Endothelial cell of umbilical vein (primary cell): ENCODE measurements around the gene PRDM16. TPM values are rescaled to one million over a fixed set of nuclear protein-coding genes. Genes with fewer than 3 reads are reported as not detected.

Source experiments
- BruUV-seq: library from RNA; stranded (reverse); fragments of 400-500 nt; replicated peaks from 2 replicates; lab custom pipeline; 2021; lab: Mats Ljungman, UMichigan
- CTCF ChIA-PET: fragments of 300-600, 350-600 bp; sonication (Branson Sonifier 250); formaldehyde crosslinking; loops from one replicate; lab custom pipeline; 2021; ENCODE audit warnings: antibody characterized with exemption, inconsistent platforms; lab: Charles Lee
- POLR2A ChIA-PET: fragments of 300-600, 350-600 bp; sonication (Branson Sonifier 250); formaldehyde crosslinking; loops from one replicate; lab custom pipeline; 2021; ENCODE audit warnings: antibody characterized with exemption, inconsistent platforms; lab: Charles Lee
- DNase-seq: peaks from one replicate; pipeline ENCODE4 v3.0.0-alpha.2; 2011; ENCODE audit warnings: low read depth, low spot score
- FAIRE-seq: peaks from 2 replicates; lab custom pipeline; 2011; peaks lifted over from hg19 to GRCh38; lab: Jason Lieb, UNC
- H2AFZ ChIP-seq: 2 replicates; pipeline ENCODE4 v1.6.0; 2012; ENCODE audit warnings: low read depth, low read length, control low read depth, inconsistent platforms
- H3K27ac ChIP-seq: 2 replicates; pipeline ENCODE4 v1.5.1; 2011; ENCODE audit warnings: low read depth, mild to moderate bottlenecking, control low read depth, low read length, moderate library complexity; ENCODE audit not compliant: insufficient read depth
- H3K27me3 ChIP-seq, 2 experiments: 2 replicates each; pipeline versions ENCODE4 v1.6.0 to v1.6.1; 2011; ENCODE audit warnings: low read length in 2 of 2, mixed read lengths in 1 of 2; ENCODE audit not compliant: control insufficient read depth in 2 of 2, insufficient read depth in 2 of 2
- H3K36me3 ChIP-seq, 2 experiments: 2 replicates in 1 of 2; 3 replicates in 1 of 2; pipeline ENCODE4 v1.5.1; 2011; ENCODE audit warnings: low read length in 2 of 2, mild to moderate bottlenecking in 1 of 2, moderate library complexity in 1 of 2; ENCODE audit not compliant: control insufficient read depth in 2 of 2, insufficient read depth in 2 of 2; ENCODE audit errors: extremely low read depth in 1 of 2
- H3K4me1 ChIP-seq: 3 replicates; pipeline ENCODE4 v1.5.1; 2011; ENCODE audit warnings: mild to moderate bottlenecking, low read length; ENCODE audit not compliant: control insufficient read depth, insufficient read depth; ENCODE audit errors: extremely low read depth
- H3K4me2 ChIP-seq: 2 replicates; pipeline ENCODE4 v1.6.1; 2011; ENCODE audit warnings: low read length, control low read depth, mixed read lengths; ENCODE audit not compliant: insufficient read depth
- H3K4me3 ChIP-seq, 3 experiments: fragments of 200-600 bp in 1 of 3; sonication (generic), shearing (Covaris generic) in 1 of 3; replicated peaks in 1 of 3; 2 replicates each; pipeline ENCODE4 v1.5.1; 2011 to 2016; ENCODE audit warnings: control low read depth in 3 of 3, low read length in 3 of 3, mild to moderate bottlenecking in 2 of 3, inconsistent platforms in 1 of 3, low read depth in 1 of 3, moderate library complexity in 1 of 3; ENCODE audit not compliant: insufficient read depth in 1 of 3
- H3K79me2 ChIP-seq: 2 replicates; pipeline ENCODE4 v1.6.0; 2012; ENCODE audit warnings: low read length, inconsistent platforms; ENCODE audit not compliant: control insufficient read depth, insufficient read depth
- H3K9ac ChIP-seq: replicated peaks from 2 replicates; pipeline ENCODE3; 2011; ENCODE audit warnings: low read length, control low read depth; ENCODE audit not compliant: insufficient read depth; ENCODE audit errors: extremely low read depth
- H3K9me1 ChIP-seq: replicated peaks from 3 replicates; pipeline ENCODE4 v1.6.0; 2011; ENCODE audit warnings: mild to moderate bottlenecking, low read length; ENCODE audit not compliant: control insufficient read depth, insufficient read depth; ENCODE audit errors: extremely low read depth
- H3K9me3 ChIP-seq: replicated peaks from 2 replicates; pipeline ENCODE4 v1.5.1; 2012; ENCODE audit warnings: low read length, inconsistent platforms; ENCODE audit not compliant: control insufficient read depth, insufficient read depth
- H4K20me1 ChIP-seq: replicated peaks from 2 replicates; pipeline ENCODE3; 2011; ENCODE audit warnings: mild to moderate bottlenecking, low read length; ENCODE audit not compliant: control insufficient read depth, insufficient read depth; ENCODE audit errors: extremely low read depth
- CTCF ChIP-seq, 2 donors: IDR thresholded peaks; 1 replicate in 1 of 2; 2 replicates in 1 of 2; pipeline ENCODE4 v1.5.1; 2011; ENCODE audit warnings: low read length in 2 of 2, mild to moderate bottlenecking in 2 of 2, moderate library complexity in 2 of 2, control low read depth in 1 of 2, inconsistent platforms in 1 of 2, low read depth in 1 of 2; ENCODE audit not compliant: insufficient read depth in 1 of 2; ENCODE audit errors: extremely low read depth in 1 of 2
- EZH2 ChIP-seq: IDR thresholded peaks from 2 replicates; pipeline ENCODE4 v1.6.1; 2012; ENCODE audit warnings: borderline replicate concordance, low read depth, mild to moderate bottlenecking, moderate library complexity, low read length, inconsistent platforms; ENCODE audit not compliant: severe bottlenecking
- FOS ChIP-seq: IDR thresholded peaks from 2 replicates; pipeline ENCODE4 v1.6.1; 2011; ENCODE audit warnings: mild to moderate bottlenecking, low read length, moderate library complexity, borderline replicate concordance; ENCODE audit not compliant: insufficient read depth
- GATA2 ChIP-seq: IDR thresholded peaks from 2 replicates; pipeline ENCODE4 v1.7.0; 2011; ENCODE audit warnings: low read depth, mild to moderate bottlenecking, moderate library complexity, mixed read lengths, low read length; ENCODE audit not compliant: insufficient read length, insufficient read depth
- JUN ChIP-seq: IDR thresholded peaks from 2 replicates; pipeline ENCODE4 v1.6.1; 2011; ENCODE audit warnings: borderline replicate concordance, low read depth; ENCODE audit not compliant: insufficient read length, insufficient read depth
- MAX ChIP-seq: IDR thresholded peaks from 2 replicates; pipeline ENCODE4 v1.6.1; 2011; ENCODE audit not compliant: insufficient read depth, insufficient read length
- MYC ChIP-seq: IDR thresholded peaks from one replicate; pipeline ENCODE4 v1.6.1; 2011; ENCODE audit warnings: mild to moderate bottlenecking, low read depth, low read length
- POLR2A ChIP-seq: IDR thresholded peaks from 2 replicates; pipeline ENCODE4 v1.6.1; 2012; ENCODE audit warnings: low read depth, mild to moderate bottlenecking, control low read depth, low read length
- POLR2AphosphoS5 ChIP-seq: IDR thresholded peaks from 2 replicates; pipeline ENCODE4 v1.6.1; 2012; ENCODE audit warnings: low read depth, mild to moderate bottlenecking, control low read depth, low read length, moderate library complexity; ENCODE audit not compliant: insufficient read depth
- dilution Hi-C: fragments of 300-500 bp; cut with MboI; formaldehyde crosslinking; loops from one replicate; pipeline ENCODE4 v1.15.0; 2019; ENCODE audit warnings: low sequenced_read_pairs; ENCODE audit not compliant: extremely low pct_ligation_motif_present
- intact Hi-C: fragments of 100-400 bp; cut with micrococcal nuclease; formaldehyde crosslinking; loops from one replicate; pipeline ENCODE4 v1.10.0; 2022
- polyA plus RNA-seq, 4 experiments: library from polyadenylated mRNA; depleted of rRNA in 3 of 4; stranded (reverse) in 3 of 4; unstranded in 1 of 4; fragments of >200 nt; gene quantifications; 2 replicates each; pipeline versions ENCODE4 v1.2.1 to v1.2.3, GENCODE V29; 2011 to 2012; ENCODE audit warnings: missing spikeins in 1 of 4
- total RNA-seq: library from RNA; stranded (reverse); gene quantifications from 2 replicates; pipeline ENCODE4 v1.2.3, GENCODE V29; 2021

PRDM16 gene
- total and polyA plus RNA-seq, 2 donors (not counting 3 experiments of a cell fraction or from before 2014, with no cell fraction given), result not detected

GRCh38 chr1:3217181-3217641 lies 148.2 kb downstream of the PRDM16 start:
- H3K9ac ChIP-seq, result no peak overlapping the region
- H4K20me1 ChIP-seq, result no peaks in the 10 kb centered on the region
- H3K79me2 ChIP-seq, result no peaks in the 10 kb centered on the region
- no peaks in the 10 kb centered on the region for H3K36me3 ChIP-seq
- FAIRE-seq (no peak), DNase-seq (no peak)
- H3K4me2 ChIP-seq, result no peak overlapping the region
- dilution Hi-C loops (no loop called here), intact Hi-C loops (no loop called here)
- TF ChIP-seq EZH2 (no peak), MAX (no peak), POLR2A (no peak), MYC (no peak), JUN (no peak), POLR2AphosphoS5 (no peak)
- H3K9me1 ChIP-seq, result no peaks in the 10 kb centered on the region
- BruUV-seq, result no TSS peak
- H3K27ac ChIP-seq, result no peak overlapping the region
- H3K9me3 ChIP-seq, result no peaks in the 10 kb centered on the region
- ChIA-PET CTCF (no interaction called here), POLR2A (no interaction called here)
- H3K27me3 ChIP-seq, result no peaks in the 10 kb centered on the region
- no peak overlapping the region for H3K4me3 ChIP-seq
- H3K4me1 ChIP-seq, result no peaks in the 10 kb centered on the region
- H2AFZ ChIP-seq, result no peak overlapping the region

DNA sequence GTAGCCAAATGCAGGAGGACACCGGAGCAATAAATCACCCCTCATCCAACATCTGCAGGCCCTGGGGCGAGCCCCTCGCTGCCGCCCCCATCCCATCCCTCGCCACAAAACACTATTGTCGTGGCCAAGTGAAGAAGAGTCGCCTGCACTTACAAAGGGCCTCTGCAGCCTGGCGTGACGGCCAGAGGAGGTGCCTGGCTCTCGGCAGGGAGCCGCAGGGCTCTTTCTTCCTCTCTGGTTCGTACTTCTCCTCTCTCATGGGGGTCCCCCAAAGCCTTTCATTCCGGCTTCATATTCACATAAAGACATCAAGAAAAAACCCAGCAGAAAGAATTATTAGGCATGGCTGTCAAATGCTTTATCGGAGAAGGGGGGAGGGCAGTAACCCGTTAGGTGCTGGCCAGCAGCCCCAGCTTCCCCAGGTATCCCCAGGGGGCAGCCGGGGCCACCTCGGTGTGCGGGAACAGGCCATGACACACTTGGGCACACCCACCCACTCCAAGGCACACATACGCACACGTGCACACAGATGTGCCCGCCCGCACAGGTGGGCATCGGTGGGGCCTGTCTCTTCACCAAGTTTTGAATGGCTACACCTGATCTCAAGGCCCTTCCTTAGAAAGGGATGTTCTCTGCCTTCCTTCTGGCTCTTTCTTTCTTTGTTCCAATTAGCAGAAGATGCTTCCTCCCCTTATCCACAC lies 149.1 kb downstream of the PRDM16 start:
- H3K27me3 ChIP-seq, result no peaks in the 10 kb centered on the region
- no peak overlapping the region for H3K27ac ChIP-seq
- H3K36me3 ChIP-seq, result no peaks in the 10 kb centered on the region
- no TSS peak for BruUV-seq
- ChIA-PET CTCF (no interaction called here), POLR2A (no interaction called here)
- H3K9me3 ChIP-seq, result no peaks in the 10 kb centered on the region
- H3K4me3 ChIP-seq, result no peak overlapping the region
- H3K9me1 ChIP-seq, result no peaks in the 10 kb centered on the region
- no peak overlapping the region for H3K9ac ChIP-seq
- no peak overlapping the region for H2AFZ ChIP-seq
- no peaks in the 10 kb centered on the region for H3K4me1 ChIP-seq
- H3K4me2 ChIP-seq, result no peak overlapping the region
- FAIRE-seq (no peak), DNase-seq (no peak)
- dilution Hi-C loops (no loop called here), intact Hi-C loops (no loop called here)
- no peak for TF ChIP-seq CTCF (IDR thresholded peaks at IDR 0.05; ENCODE audit: extremely low read depth in 1 of 2, insufficient read depth in 1 of 2, low read depth in 1 of 2, low read length in 2 of 2)
- no peak for TF ChIP-seq FOS
- TF ChIP-seq MYC, result no peak
- TF ChIP-seq EZH2, result no peak
- TF ChIP-seq GATA2, result no peak
- no peak for TF ChIP-seq MAX
- no peak for TF ChIP-seq POLR2A
- TF ChIP-seq JUN, result no peak
- TF ChIP-seq POLR2AphosphoS5, result no peak
- no peaks in the 10 kb centered on the region for H3K79me2 ChIP-seq
- no peaks in the 10 kb centered on the region for H4K20me1 ChIP-seq
